Measurements from ENCODE around the gene ATP8A2.
"Not testable (repeated sequence)": the region's sequence is repeated elsewhere in the genome, so short reads cannot be mapped to it uniquely, and the experiment has no call there.

ATP8A2 gene

GRCh38 chr13:25463496-25463895, 91.7 kb downstream of the ATP8A2 start:
- peak; percentile 49 for DNase-seq (ENCODE audit: low spot score)

GRCh38 chr13:25466880-25467279, 95.1 kb downstream of the ATP8A2 start:
- no peak for DNase-seq (ENCODE audit: low spot score)

- DNase-seq (ENCODE audit: low spot score), result peak; percentile 36
Measured at GRCh38 chr13:25468325-25469168, 96.8 kb downstream of the ATP8A2 start.

GRCh38 chr13:25469169-25469525, 97.4 kb downstream of the ATP8A2 start:
- DNase-seq (ENCODE audit: low spot score), result no peak

- no peak for DNase-seq (ENCODE audit: low spot score)
Measured at GRCh38 chr13:25473864-25474263, 102.1 kb downstream of the ATP8A2 start.

- DNase-seq (ENCODE audit: low spot score), result no peak
Measured at GRCh38 chr13:25478186-25478585, 106.4 kb downstream of the ATP8A2 start.

- DNase-seq (ENCODE audit: low spot score), result no peak
Measured at GRCh38 chr13:25489238-25489637, 117.5 kb downstream of the ATP8A2 start.

- DNase-seq (ENCODE audit: low spot score), result no peak
Measured at GRCh38 chr13:25490236-25490635, 118.5 kb downstream of the ATP8A2 start.

- DNase-seq (ENCODE audit: low spot score), result no peak
Measured at GRCh38 chr13:25493931-25494640, 122.3 kb downstream of the ATP8A2 start.

GRCh38 chr13:25494698-25495411, 123.1 kb downstream of the ATP8A2 start:
- DNase-seq (ENCODE audit: low spot score), result no peak

GRCh38 chr13:25501231-25501630, 129.5 kb downstream of the ATP8A2 start:
- no peak for DNase-seq (ENCODE audit: low spot score)

- no peak for DNase-seq (ENCODE audit: low spot score)
Measured at GRCh38 chr13:25502031-25502430, 130.3 kb downstream of the ATP8A2 start.

GRCh38 chr13:25502551-25502950, 130.8 kb downstream of the ATP8A2 start:
- DNase-seq (ENCODE audit: low spot score), result no peak

- no peak for DNase-seq (ENCODE audit: low spot score)
Measured at GRCh38 chr13:25503856-25504255, 132.1 kb downstream of the ATP8A2 start.

- no peak for DNase-seq (ENCODE audit: low spot score)
Measured at GRCh38 chr13:25507841-25508240, 136.1 kb downstream of the ATP8A2 start.

- DNase-seq (ENCODE audit: low spot score), result not testable (repeated sequence)
Measured at GRCh38 chr13:25513060-25513459, 141.3 kb downstream of the ATP8A2 start.

- DNase-seq (ENCODE audit: low spot score), result no peak
Measured at GRCh38 chr13:25518441-25518840, 146.7 kb downstream of the ATP8A2 start.

- DNase-seq (ENCODE audit: low spot score), result no peak
Measured at GRCh38 chr13:25525884-25526283, 154.1 kb downstream of the ATP8A2 start.

GRCh38 chr13:25528266-25528665, 156.5 kb downstream of the ATP8A2 start:
- no peak for DNase-seq (ENCODE audit: low spot score)

GRCh38 chr13:25529425-25529824, 157.7 kb downstream of the ATP8A2 start:
- no peak for DNase-seq (ENCODE audit: low spot score)

- no peak for DNase-seq (ENCODE audit: low spot score)
Measured at GRCh38 chr13:25538276-25538675, 166.5 kb downstream of the ATP8A2 start.

GRCh38 chr13:25541434-25542123, 169.8 kb downstream of the ATP8A2 start:
- no peak for DNase-seq (ENCODE audit: low spot score)

All from AG08396 (cell line).